CD1c-positive myeloid dendritic cell (primary cell): ENCODE results near the gene ITPR2.
A peak's percentile ranks its signal among the peaks of the same experiment; 100 is the strongest.
"Not testable (repeated sequence)": the region's sequence is repeated elsewhere in the genome, so short reads cannot be mapped to it uniquely, and the experiment has no call there.

ENCODE experiments used
- DNase-seq: peaks from one replicate; pipeline ENCODE4 v3.0.0-alpha.2; 2016; ENCODE audit errors: extremely low spot score

Gene ITPR2

DNA sequence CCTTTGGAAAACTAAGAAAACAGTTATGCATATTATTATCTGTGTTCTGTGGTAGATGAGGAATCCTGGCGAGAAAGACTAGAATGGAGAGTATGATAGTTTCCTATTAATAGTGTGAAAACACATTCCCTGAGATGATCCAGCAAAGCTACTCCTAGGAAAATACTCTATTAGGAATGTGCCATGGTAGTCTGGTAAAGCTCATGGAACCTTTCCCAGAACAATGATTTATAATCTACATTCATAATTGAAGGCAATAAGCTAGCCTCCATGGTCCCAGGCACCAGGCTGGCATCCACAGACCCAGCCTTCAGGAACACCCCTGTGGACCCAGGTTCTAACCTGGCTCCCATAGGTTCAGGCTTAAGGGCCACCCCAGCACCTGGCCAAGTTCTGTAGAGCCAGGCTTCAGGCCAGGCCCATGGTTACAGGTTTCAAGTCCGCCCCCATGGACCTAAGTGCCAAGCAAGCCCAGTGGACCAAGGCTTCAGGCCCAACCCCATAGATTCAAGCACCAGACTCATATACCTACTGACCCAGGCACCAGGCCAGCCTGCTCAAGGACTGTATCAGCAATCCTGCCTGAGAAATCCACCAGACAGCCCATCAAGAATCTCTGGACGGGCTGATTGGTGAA lies 72.2 kb downstream of the ITPR2 start:
- no peak for DNase-seq

DNA sequence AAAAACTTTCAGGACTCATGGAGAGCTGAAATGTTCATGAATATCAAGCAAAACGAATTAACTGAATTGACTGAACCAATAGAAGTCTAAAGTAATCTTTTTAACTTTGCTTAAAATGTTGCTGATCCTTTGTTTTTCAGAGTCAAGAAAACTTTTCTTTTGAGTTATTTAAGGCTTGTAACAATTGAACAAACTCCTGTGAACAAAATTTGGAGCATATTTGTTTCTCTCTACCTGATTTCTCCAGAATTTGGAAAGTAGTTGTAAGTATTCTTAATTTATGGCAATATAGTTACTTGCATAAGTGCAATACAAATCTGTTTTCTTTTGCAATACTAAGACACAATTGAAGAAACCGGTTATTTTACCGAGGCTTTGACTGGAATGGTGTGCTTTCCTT lies 77.6 kb downstream of the ITPR2 start:
- not testable (repeated sequence) for DNase-seq

DNA sequence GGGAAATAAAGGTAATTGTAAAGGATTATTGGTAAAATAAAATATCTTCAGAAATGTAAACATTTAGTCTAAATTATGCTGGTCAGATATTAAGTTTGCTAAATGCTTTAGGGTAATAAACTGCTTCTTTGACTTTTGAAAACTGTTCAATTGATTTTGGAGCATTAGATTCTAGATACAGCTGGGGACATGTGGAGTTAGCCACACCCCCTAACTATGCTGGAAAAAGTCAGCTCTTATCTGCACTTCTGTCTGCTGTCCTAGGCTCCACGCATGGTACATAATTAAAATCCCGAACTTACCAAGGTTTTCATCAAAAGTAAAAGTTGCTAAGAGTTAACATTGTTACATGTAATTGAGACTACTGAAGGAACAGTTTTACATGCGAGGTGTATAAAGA lies 78.8 kb downstream of the ITPR2 start:
- DNase-seq: no peak

DNA sequence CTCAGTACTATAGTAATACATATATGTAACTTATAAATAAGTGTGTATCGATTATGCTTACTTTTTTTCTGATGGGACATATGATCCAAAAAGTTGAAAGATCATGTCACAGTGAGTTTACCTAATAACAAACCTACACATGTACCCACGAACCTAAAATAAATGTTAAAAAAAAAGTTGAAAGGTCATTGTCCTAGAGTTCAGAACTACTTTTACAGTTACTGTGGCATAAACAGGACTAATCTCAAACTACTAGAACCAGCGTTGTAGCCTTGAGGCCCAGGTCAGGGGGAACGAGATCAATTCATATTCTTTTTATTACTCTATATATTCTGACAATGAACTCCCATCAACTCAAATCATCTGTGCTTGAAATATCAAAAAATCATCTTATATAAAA lies 81.8 kb downstream of the ITPR2 start:
- DNase-seq: no peak

DNA sequence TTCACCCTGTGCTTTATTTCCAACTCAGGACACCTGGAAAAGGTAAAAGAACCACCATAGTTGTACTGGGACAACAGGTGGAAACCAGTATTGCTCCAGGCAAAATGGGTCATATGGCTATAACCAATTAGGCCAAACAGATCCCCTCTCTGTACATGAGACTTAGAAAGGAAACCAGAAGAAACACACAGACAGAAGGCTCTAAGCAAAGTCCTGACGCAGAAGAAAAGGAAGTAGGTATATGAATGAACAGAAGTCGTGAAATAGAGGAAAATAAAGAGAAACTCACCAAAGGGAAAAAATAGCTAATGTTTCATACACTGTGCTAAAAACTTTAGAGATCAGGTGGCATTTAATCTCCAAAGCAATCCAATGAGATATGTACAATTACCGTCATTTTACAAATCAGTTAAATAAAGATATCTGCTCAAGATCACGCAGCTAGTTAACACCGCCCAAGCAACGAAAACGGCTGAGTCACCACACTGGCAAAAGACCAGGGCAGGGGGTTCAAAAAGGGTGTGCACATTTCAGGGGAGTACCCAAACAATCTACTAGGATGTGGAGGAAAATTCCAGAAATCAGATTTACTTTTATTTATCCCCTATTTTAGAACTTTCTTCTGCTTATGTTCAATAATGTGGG lies 82.3 kb downstream of the ITPR2 start:
- peak; percentile 15 for DNase-seq

DNA sequence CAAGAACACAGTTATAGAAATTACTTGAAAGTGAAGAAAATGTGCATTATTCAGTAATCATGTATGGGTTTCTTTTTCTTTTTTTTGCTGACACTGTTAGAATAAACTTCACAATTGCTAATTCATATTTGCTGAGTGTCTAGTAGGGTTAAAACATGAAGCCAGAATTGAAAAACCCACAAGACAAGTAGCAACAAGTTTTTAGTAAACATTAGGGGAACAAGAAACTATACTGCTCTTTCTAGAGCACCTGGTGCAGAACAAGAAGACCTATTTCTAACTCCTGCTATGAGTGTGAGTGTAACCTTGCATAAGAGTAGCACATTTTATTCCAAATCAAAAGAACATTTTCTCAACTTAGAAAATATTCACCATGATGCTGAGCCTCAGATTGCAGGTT lies 83.2 kb downstream of the ITPR2 start:
- no peak for DNase-seq

DNA sequence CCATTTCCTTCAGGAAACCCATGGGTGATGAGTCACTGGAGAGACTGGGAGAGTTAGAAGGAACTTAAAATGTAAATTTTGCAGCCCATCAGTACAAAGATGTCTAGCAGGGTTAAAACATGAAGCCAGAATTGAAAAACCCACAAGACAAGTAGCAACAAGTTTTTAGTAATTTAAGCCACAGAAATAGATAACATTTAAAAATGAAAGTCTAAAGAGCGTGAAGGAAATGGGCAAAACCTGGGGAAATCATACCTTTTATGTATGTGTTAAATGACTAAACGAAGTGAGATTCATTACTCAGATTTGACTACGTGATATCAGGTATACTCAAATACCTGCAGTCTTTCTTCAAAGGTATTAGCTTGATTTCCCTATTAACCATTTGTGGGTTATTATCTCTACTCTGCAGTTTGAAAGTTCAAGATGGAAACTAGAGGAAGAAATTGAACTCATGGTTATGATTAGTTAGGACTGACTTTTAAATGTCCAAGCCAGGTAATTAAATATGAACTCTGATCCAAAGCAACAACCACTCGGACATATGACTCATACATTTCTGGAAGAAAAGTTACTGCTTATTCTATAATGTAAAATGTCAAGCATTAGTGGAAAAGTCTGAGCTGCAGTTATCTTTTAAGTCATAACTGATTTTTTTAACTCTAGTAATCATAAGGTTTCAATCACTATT lies 84.1 kb downstream of the ITPR2 start:
- peak; percentile 21 for DNase-seq

DNA sequence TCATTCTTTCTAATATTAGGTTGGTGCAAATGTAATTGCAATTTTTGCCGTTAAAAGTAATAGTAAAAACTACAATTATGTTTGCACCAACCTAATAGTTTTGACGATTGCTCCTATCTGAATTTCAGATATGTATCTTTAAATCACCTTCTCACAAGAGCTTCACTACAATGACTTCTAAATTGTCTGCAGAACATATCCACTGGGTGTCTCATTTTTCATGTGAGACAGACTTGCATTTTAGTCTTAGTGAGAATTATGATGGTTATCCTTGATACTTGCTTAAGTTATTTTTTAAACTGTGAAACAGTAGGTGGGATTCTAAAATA lies 84.6 kb downstream of the ITPR2 start:
- no peak for DNase-seq

DNA sequence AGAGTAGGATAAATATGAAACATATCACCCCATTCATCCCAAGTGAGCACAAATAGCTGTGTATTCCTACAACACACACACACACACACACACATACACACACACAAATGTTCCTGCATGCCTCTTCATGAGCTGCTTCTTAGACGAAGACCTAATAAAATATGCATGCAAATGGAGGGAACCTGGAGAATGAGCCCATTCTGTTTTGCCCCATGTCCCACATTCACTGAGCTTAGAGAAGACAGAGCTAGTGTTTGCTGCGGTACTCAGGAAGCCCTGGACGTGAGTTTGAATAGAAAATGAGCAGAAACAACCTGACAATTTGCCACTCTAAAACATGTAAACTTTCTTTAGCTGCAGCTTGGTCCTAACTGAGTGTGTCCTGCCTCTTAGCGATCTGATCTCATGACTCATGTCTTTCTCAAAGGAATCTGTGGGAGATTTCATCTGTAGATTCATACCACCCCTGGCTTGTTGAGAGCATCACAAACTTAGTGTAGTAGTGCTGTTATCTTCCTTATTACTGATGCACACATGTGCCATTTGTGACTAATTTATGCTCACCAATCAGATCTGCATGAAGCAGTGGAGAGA lies 86.8 kb downstream of the ITPR2 start:
- no peak for DNase-seq

DNA sequence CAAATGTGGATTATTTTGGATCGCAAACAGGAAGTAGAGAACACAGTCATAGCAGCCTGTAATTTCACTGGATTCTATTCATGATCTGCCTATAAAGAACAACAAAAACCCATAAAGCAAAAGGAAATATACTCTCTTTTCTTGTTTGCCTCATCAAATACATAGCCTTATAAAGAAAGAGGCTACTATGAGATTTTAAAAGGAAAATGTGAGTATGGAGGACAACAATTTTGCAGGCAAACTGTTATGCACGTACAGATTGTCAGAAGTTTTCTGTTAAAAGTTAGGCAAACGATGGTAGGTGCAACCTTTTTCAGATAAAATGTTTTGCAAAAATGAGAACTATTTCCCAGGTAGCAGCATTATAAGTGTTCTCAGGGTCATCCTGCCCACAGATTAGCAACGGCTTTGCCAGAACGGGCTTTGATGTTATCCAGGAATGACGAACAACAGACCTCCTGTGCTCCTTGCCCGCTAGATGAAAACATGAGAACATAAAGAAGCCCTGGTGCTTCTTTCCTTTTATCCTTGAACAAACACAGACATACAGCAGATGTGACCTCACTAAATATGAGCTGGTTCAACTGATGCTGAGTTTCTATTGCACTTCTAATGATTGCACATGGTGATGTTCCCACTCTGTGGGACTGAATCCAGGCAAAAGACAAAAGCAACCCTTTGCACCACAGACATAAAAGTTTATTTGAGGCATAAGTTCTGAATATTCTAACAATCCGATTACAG lies 88.1 kb downstream of the ITPR2 start:
- DNase-seq: no peak

DNA sequence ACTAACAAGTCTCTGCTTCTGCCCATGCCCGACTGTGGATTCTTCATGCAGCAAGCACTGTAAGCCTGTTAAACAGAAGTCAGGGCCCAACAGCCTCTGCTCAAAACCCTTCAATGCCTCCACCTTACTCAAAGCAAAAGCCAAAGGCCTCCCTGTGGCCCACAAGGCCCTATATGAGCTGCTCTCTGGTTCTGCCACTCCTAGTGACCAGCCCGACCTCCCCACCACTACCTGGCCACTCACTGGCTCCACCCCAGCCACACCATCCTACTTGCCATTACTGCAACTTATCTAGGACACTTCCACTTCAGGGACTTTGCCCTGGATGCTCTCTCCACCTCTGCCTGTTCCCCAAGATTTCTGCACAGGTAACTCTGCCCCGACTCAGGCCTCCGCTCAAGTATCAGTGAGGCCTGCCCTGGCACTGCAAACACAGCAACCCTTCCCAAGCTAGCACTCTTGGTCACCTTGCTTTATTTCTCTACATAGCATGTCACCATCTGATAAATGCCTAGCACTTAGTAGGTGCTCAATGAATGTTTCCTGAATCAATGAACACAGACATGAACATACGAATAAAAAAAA lies 88.9 kb downstream of the ITPR2 start:
- DNase-seq: no peak

DNA sequence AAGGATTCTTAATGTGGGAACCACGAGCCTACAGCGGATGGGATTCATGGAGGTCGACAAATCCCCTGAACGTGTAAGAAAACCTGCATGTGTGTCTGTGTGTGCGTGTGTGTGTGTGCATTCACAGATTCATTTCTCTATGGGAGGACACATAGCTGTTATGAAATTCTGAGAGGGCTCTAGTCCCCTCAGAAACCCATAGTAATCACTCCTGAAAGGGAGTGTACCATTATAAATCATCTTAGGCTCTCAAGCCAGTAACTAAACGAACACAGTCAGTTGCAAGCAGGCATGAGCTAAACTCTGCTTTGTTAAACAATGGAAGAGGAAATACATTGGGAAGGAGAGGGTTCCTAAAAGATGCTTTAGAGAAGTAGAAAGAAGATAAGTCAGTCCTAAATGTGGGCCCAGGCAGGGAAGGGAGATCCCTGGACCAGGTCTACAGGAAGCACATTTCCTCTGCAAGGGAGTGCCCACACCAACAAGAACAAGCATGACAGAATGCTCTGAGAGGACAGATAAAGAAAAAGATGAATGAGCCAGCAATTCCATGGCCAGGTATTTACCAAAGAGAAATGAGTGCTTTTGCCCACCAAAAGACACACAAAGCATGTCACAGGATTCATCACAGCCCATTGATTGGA lies 91.3 kb downstream of the ITPR2 start:
- no peak for DNase-seq

DNA sequence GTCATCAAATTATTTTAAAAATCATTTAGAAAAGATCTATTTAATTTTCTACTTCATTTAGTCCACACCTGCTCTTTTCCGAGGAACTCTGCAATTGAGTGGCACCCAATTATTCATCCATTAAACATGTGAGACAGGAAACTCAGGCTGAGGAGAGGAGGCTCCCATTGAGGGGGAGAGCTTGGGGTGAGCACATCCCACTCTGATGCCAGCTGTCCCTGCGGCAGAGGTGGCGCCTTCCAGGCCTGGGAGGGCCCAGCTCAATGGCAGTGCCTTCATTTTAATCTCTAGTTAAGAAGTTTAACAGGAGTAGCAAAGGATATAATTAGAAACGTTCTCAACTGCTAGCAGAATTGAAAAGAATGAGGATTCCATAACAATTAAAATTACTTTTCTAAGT lies 92.0 kb downstream of the ITPR2 start:
- no peak for DNase-seq

DNA sequence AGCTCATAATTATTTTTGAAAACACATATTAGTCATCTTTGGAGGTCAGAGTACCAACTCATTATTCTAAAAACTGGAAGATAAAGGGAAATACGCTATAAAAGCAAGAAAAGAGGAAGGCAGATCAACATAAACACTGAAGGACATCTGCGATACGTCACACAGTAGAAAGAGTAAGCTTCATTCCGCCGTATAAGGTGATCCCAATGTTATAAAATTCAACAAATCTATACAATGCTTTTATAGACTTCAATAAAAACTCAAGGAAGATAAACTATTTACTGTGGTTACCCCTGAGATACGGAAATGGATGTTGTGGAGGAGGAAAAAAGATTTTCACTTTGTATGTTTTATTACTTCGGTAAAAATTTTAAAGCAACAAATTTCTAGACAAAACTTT lies 92.6 kb downstream of the ITPR2 start:
- DNase-seq: no peak

DNA sequence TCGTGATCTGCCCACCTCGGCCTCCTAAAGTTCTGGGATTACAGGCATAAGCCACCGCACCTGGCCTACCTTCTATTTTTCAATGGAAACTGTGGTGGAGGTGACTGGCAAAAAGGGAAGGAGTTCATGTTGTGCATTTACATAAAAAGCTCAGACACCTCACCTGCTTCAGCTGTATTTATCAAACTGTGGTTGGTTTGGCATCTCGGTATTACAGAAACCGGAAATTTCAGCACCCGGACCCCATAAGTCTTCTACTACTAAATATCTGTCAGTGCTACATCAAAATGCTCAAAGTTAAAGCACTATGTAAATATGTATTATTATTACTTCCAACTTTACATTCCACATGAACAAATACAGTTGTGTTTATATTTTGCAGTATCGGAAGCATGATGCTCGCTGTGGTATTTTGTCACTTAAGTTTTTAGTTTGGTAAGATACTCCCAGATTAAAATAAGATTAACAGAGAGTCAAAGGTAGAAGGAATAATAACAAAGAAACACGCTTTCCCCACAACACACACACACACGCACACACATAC lies 95.4 kb downstream of the ITPR2 start:
- no peak for DNase-seq

DNA sequence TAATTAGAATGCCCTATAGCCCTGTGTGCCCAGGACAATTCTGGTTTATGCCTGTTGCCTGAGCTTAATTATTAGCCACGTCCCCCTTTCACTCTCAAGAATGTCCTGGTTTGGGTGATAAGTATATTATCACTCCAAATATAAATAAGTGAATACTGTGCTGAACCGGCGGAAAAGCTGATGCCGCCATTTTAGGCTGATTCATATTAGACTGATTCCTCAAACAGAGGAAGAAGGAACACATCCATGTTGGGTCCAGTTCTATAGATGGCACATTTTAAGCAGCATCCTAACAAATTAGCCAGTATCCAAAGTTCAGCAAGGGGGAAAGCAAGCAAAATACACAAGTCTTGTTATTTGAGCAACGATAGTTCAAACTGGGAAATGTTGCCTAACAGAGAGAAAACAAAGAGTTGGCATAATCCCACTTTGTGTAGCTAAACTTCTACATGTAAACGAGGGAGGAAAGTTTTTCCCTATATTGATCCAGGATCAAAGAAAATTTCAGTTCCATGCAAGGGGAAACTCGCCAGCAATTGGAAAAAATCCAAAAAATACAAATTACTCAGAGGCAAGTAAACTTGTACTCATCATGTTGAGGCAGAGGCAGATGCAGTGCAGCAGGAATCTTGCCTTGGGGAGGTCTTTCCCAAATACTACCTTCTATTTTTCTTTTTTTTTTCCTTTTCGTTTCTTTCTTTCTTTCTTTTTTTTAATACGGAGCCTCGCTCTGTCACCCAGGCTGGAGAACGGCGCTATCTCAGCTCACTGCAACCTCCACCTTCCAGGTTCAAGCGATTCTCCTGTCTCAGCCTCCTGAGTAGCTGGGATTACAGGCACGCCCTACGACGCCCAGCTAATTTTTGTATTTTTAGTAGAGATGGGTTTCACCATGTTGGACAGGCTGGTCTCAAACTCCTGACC lies 96.2 kb downstream of the ITPR2 start:
- no peak for DNase-seq

DNA sequence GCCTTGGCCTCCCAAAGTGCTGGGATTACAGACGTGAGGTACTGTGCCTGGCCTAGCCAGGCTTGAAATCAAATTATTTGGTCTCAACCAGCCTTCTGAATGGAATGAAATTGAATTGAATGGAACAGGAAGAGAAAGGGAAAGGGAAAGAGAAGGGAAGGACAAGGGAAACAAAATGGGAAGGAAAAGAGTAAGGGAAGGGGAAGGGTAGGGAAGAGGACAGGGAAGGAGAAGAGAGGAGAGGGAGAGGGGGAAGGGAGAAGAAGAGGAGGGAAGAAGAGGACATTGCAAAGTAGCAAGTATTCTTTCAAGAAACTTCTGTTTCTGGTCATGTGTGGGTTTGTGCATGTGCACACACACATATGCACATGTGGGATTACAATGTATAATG lies 97.8 kb downstream of the ITPR2 start:
- no peak for DNase-seq

DNA sequence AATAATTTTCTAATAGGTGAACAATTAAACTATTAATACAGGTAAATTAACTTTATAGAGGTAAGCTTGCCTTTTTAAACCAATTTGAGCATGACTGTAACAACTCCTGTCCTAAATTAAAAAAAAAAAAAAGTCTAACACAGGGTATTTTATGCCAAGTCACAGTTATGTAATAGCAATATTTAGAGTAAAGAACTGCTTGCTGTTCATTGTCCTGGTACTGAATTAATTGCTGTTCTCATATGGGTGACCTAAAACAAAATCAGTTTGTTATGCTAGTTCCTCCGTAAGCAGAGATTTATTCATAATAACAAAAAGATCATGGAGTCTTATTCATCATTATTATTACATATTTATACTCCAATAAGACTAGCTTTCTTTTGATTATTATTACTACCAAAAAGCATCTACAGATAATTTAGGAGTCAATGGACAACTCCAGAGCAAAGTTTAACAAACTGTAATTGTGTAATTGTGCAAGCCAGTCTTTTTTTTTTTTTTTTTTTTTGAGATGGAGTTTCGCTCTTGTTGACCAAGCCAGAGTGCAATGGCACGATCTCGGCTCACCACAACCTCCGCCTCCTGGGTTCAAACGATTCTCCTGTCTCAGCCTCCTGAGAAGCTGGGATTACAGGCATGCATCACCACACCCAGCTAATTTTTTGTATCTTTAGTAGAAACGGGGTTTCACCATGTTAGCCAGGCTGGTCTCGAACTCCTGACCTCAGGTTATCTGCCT lies 98.3 kb downstream of the ITPR2 start:
- DNase-seq: no peak
